Measurements from ENCODE around the gene DENND5A.
"Not testable (repeated sequence)": the region's sequence is repeated elsewhere in the genome, so short reads cannot be mapped to it uniquely, and the experiment has no call there.

- TF ChIP-seq CTCF (IDR thresholded peaks at IDR 0.05); SIN3A (IDR thresholded peaks at IDR 0.05; ENCODE audit: borderline replicate concordance, insufficient read depth, low read depth, low read length): not testable (repeated sequence)
Observed at GRCh38 chr11:9260838-9261146, 4.4 kb downstream of the DENND5A start.

Measured in Panc1 (cell line).